ENCODE results near the gene FRMD5.
"Not testable (repeated sequence)": the region's sequence is repeated elsewhere in the genome, so short reads cannot be mapped to it uniquely, and the experiment has no call there.

FRMD5 gene

DNA sequence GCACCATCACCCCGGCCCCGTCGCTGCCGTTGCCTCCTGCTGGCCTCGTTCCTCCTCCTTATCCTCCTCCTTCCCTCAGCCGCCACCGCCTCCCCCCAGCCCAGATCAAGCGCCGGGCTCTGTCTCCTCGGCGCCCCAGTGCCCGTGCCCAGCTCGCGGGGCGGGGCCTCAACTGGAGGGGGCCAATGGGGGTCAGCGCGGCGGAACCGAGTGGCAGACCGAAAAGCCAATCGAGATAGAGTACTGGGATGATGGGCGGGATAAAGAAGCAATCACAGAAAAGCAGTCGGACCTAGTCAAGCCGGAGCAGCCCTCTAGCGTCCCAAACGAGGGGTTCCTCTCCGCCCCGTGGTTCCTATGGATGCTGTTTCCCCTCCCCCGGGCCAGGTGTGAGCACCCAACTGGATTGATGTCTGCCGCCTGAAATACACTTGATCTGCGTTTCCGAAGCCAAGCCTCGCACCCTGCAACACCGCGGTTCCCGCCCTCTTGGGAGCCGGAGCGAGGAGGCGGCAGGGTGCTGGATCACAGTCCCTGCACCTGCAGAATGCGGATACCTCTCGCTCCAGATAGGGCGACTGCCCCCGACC is at the start of gene FRMD5:
Gene FRMD5, minus strand, starts transcription at position 121 of the 590 bp plus-strand sequence.
- peak; percentile 70 for DNase-seq (ENCODE audit: low read depth)

- no peak for DNase-seq (ENCODE audit: low read depth)
Observed at GRCh38 chr15:44243829-44244228, 48.8 kb upstream of the FRMD5 start.

- DNase-seq (ENCODE audit: low read depth): no peak
Observed at GRCh38 chr15:44243141-44243540, 48.1 kb upstream of the FRMD5 start.

DNA sequence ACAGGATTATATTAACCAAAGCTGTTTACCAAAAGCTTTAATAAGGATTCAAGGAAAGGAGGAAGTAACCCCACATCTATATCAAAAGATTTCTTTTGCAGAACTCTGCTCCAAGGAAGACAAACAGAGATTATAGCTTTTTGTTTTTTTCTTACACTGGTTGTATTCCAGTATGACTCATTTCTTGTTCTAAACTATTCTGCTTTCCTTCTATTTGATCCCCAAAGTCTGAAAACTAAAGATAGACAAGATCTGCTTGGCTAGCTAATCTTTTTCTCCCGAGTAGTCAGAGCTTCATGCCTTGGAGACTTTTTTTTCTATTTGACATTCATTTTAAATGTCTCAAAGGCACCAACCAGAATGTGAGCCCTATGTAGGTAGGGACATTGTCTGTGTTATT is 36.8 kb upstream of the FRMD5 start:
- DNase-seq (ENCODE audit: low read depth): no peak

GRCh38 chr15:44229301-44229700 is 34.2 kb upstream of the FRMD5 start:
- not testable (repeated sequence) for DNase-seq (ENCODE audit: low read depth)

DNA sequence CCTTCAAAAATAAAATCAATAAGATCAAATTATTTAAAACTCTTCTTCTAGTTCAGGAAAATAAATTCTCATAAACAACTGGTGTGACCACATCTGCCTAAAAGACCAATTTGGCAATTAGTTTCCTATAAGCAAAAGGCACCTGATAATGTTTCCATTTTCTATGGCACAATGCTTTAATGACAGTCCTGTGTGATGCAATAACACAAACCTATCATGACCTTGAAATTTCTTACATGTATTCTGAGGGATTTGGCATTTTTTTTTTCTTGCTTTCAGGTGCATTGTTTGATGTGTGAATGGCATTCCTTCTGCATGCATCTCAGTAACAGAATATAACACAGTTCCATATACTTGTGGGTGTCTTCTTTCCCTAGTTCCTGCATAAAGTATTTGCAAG is 32.5 kb upstream of the FRMD5 start:
- DNase-seq (ENCODE audit: low read depth): no peak

- DNase-seq (ENCODE audit: low read depth): not testable (repeated sequence)
Observed at GRCh38 chr15:44227001-44227400, 31.9 kb upstream of the FRMD5 start.

- no peak for DNase-seq (ENCODE audit: low read depth)
Observed at GRCh38 chr15:44222478-44222877, 27.4 kb upstream of the FRMD5 start.

DNA sequence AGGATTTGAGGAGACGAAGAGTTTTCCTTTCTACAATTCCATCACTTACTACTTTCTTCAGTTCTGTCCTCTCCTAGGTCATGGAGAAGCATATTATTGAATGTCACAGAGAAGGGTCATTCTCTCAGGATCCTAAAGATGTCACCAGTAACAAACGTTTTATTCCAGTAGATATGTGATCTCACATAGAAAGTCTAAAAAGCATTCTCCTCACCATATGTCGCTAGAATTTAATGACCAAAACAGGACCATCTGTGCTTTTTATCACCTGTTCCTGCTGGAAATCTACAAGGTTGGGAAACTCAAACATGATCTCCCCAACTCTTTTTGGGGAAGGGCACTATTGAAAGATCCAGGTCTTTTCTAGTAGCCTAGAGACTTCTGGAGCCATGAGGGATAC is 24.0 kb upstream of the FRMD5 start:
- no peak for DNase-seq (ENCODE audit: low read depth)

DNA sequence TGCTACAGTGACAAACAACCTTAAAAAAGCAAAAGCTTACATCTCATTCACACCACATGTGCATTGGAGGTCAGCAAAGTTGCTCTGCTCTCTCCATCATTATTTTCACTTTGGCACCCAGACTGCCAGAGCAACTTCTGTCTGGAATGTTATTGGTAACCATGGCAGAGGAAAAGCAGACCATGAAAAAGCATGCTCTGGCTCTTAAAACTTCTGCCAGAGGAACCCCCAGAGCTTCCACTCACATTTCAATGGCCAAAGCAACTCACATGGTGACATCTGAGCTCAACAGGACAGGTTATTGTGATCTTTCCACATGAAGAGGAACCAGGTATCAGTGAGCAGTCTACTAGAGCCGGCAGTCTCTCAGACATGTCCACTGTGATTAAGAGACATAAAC is 21.9 kb upstream of the FRMD5 start:
- DNase-seq (ENCODE audit: low read depth): no peak

DNA sequence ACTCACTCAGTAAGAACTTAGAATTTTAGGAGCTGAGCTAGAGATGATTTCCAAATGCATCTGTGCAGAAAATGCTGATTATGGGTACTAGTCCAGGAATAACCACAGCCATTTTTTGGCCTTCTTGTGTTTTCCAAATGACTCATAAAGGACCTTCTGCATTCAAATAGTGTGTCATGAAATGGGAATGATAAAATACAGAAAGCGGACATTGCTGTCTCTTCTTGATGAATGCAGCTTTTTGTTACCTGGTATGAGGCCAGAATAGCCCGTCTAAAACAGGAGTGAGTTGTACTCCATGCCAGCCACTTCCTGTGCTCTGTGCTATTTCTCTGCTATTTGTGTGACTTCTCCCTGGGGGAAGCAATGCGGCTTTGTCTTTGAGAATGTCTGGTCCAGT is 20.5 kb upstream of the FRMD5 start:
- DNase-seq (ENCODE audit: low read depth): no peak

DNA sequence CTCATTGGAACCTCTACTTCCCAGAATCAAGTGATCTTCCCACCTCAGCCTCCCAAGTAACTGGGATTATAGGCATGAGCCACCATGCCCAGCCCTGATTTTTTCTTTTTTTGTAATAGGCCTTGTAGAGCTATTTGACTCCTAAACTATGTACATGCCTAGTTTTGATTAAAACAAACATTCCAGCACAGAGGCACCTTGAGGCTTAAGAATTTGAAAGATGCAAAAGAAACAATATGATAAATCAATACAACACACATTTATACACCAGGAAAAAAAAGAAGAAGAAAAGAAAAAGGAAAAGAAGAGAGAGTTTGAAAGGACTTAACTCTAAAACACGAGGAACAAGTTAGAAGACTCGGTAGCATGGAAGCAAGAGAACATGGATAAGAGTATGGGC is 13.9 kb upstream of the FRMD5 start:
- no peak for DNase-seq (ENCODE audit: low read depth)

- DNase-seq (ENCODE audit: low read depth): no peak
Observed at GRCh38 chr15:44207643-44208042, 12.6 kb upstream of the FRMD5 start.

GRCh38 chr15:44199393-44199792 is 4.3 kb upstream of the FRMD5 start:
- no peak for DNase-seq (ENCODE audit: low read depth)

GRCh38 chr15:44194323-44195150 is 534 bp downstream of the FRMD5 start:
- DNase-seq (ENCODE audit: low read depth): peak; percentile 9

DNA sequence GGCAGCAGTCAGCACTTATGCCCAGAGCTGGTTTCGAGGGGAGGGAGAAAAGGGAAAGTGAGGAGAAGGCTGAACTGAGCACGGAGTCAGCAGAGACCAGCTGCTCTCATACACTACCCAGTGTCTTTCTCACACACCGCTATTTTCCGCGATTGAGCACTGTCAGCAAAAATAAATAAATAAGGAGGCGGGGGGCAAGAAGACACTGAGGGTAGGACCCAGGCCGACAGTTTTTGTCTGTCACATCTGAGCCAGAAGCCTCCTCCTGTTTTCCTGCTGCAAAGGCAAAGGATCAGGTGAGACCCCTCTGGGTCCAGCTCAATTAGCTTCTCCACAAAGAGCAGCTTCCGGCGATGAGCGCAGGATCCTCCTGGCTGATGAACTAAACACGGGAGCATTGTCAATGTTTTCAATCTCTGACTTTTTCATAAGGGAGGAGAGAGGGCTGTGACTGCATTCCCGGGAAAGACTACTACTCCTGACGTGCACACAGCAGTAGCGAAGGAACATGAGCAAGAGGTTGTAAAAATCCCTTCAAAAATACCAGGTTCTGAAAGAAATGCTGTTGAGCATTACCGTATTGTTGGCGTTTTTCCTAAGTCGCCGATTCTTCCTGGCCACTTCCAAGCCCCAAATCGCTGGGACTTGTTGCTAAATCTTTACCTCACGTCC is 1.3 kb downstream of the FRMD5 start:
- no peak for DNase-seq (ENCODE audit: low read depth)

DNA sequence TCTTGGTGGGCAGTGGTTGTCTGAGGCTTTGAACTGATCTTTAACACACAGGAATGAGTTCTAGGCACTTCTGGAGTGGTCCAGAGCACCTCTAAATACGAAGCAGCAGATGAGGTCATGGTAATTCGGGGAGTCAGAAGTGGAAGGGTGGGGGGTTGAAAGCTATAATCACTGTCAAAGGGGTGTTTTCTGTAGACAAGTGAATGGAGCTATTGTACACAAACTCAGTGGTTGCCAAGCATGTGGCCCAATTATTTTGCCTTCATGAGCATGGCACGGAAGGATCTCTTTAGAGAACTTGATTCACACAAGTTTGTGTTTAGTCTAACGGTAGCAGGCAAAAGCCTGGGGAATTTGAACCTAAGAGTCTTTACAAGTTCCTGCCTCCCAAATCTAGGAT is 6.3 kb downstream of the FRMD5 start:
- no peak for DNase-seq (ENCODE audit: low read depth)

GRCh38 chr15:44186705-44187104 is 8.4 kb downstream of the FRMD5 start:
- no peak for DNase-seq (ENCODE audit: low read depth)

- no peak for DNase-seq (ENCODE audit: low read depth)
Observed at GRCh38 chr15:44183363-44183762, 11.7 kb downstream of the FRMD5 start.

GRCh38 chr15:44181410-44181809 is 13.7 kb downstream of the FRMD5 start:
- DNase-seq (ENCODE audit: low read depth): no peak

DNA sequence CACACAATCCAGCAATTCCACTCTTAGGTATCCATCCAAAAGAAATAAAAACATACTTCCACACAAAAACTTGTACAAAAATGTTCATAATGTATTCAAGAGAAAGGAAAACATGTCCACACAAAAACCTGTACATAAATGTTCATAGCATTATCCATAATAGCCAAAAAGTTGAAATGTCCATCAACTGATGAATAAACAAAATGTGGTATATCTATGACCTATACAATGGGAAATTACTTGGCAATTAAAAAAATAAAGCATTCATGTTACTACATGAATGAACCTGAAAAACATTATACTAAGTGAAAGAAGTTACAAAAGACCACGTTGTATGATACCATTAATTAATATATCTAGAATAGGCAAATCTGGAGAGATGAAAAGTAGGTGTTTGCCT is 17.9 kb downstream of the FRMD5 start:
- no peak for DNase-seq (ENCODE audit: low read depth)

DNA sequence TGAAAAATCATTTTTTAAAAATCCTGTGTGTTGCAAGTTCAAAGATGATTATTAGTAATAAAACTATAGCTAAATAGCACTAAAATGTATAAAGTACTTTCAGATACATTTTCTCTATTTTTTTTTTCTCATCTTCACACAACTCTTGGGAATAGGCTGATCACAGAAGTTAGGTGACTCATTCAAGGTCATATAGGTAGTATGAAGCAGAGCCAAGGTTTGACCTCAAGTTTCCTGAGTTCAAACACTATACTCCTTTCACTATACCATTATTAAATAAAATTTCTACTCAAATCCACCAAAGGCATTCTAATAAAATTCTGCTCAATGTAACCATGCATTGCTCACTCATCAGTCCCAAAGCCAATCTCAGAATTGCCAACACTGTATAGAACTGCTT is 21.3 kb downstream of the FRMD5 start:
- no peak for DNase-seq (ENCODE audit: low read depth)

GRCh38 chr15:44163370-44163769 is 31.7 kb downstream of the FRMD5 start:
- DNase-seq (ENCODE audit: low read depth): no peak

All from activated gamma-delta T cell treated with anti-CD3 and anti-CD28 coated beads, Interleukin-2, amount 50 U/mL, for 16 hours (primary cell).